ENCODE results near the gene SLCO3A1.

Gene SLCO3A1

DNA sequence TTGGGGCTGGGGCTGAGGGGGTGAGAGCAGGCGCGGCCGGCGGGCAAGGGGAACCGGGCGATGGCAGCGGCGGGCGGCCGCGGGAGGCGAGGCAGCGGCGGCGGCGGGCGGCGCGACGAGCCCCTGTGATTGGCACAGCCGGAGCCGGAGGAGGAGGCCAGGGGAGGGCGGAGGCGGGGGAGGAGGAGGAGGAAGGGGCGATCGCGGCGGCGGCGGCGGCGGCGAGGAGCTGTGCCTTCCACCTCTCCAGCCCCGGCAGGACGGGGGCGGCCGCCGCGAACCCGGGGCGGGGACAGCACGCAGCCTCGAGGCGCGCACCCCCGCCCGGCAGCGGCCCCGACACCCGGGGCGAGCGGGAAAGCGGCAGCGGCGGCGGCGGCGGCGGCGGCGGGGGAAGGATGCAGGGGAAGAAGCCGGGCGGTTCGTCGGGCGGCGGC is at the start of gene SLCO3A1:
SLCO3A1 (plus strand) TSS at position 198 of the 437 bp plus-strand sequence.
- Histone ChIP-seq H3K4me3 (ENCODE audit: low read depth, low read length) (no peak within 1 kb of the TSS; the same call in 1 of the 2 replicates), H3K27me3 (ENCODE audit: insufficient read depth, low read depth, severe bottlenecking) (peaks cover 71% of the 10 kb centered on the region), H3K9me3 (ENCODE audit: severe bottlenecking) (no peaks in the 10 kb centered on the region), H3K27ac (no peak within 1 kb of the TSS), H3K36me3 (no peaks in the 10 kb centered on the region)
- TF ChIP-seq, protein P1, sequence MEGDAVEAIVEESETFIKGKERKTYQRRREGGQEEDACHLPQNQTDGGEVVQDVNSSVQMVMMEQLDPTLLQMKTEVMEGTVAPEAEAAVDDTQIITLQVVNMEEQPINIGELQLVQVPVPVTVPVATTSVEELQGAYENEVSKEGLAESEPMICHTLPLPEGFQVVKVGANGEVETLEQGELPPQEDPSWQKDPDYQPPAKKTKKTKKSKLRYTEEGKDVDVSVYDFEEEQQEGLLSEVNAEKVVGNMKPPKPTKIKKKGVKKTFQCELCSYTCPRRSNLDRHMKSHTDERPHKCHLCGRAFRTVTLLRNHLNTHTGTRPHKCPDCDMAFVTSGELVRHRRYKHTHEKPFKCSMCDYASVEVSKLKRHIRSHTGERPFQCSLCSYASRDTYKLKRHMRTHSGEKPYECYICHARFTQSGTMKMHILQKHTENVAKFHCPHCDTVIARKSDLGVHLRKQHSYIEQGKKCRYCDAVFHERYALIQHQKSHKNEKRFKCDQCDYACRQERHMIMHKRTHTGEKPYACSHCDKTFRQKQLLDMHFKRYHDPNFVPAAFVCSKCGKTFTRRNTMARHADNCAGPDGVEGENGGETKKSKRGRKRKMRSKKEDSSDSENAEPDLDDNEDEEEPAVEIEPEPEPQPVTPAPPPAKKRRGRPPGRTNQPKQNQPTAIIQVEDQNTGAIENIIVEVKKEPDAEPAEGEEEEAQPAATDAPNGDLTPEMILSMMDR (IDR thresholded peaks at IDR 0.05; ENCODE audit: low read depth, low read length): no peak
- peak; percentile 39 for DNase-seq

DNA sequence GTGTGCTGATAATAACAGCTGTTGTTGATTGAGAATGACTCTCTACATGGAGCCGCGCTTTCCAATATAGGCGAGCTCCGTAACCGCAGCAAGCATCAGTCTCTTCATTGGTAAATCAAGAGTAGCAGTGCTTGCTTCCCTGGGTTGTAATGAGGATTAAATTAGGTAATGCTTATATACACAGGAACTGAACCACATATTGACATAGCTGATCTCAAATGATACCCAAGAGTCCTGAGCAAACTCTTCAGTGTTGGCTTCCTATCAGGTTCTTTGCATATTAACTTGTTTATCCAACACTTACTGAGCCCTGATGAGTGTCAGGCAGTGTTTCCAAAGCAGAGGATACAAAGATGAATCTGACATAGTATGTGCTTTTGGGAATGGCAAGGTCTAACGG is 46.4 kb upstream of the SLCO3A1 start:
- no peaks in the 10 kb centered on the region for H3K9me3 ChIP-seq (ENCODE audit: severe bottlenecking)
- no peak for DNase-seq
- no peak overlapping the region for H3K27ac ChIP-seq

DNA sequence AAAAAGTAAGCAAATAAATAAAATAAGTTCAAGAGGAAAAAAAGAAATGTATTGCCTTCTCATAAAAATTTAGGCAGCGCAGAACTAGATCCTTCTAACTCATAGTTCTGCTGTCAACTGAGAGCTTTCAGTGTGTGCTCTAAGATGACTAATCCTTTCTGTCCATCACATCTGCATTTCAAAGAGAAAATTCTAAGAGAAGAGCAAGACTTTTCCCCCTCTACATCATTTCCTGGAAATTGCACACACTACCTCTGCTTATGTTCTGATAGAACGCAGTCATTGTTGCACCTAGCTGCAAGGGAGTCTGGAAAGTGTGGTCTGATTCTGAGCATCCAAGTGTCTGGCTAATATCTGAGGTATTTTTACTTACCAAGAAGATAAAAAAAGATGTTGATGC is 39.6 kb upstream of the SLCO3A1 start:
- peaks cover 47% of the 10 kb centered on the region for H3K27me3 ChIP-seq (ENCODE audit: insufficient read depth, low read depth, severe bottlenecking)
- no peaks in the 10 kb centered on the region for H3K36me3 ChIP-seq
- H3K9me3 ChIP-seq (ENCODE audit: severe bottlenecking): no peaks in the 10 kb centered on the region
- no peak overlapping the region for H3K4me3 ChIP-seq (ENCODE audit: low read depth, low read length)
- TF ChIP-seq, protein P1 (IDR thresholded peaks at IDR 0.05; ENCODE audit: low read depth, low read length): no peak
- H3K27ac ChIP-seq: no peak overlapping the region
- no peak for DNase-seq

More for the DNA sequence above, 46.4 kb upstream of the SLCO3A1 start:
- no peaks in the 10 kb centered on the region for H3K36me3 ChIP-seq
- TF ChIP-seq, protein P1 (IDR thresholded peaks at IDR 0.05; ENCODE audit: low read depth, low read length): no peak
- H3K27me3 ChIP-seq (ENCODE audit: insufficient read depth, low read depth, severe bottlenecking): peaks cover 53% of the 10 kb centered on the region
- no peak overlapping the region for H3K4me3 ChIP-seq (ENCODE audit: low read depth, low read length)

GRCh38 chr15:91816942-91817341 is 36.6 kb upstream of the SLCO3A1 start:
- TF ChIP-seq, protein P1 (IDR thresholded peaks at IDR 0.05; ENCODE audit: low read depth, low read length): no peak
- no peak for DNase-seq
- H3K27ac ChIP-seq: no peak overlapping the region
- no peak overlapping the region for H3K4me3 ChIP-seq (ENCODE audit: low read depth, low read length)
- no peaks in the 10 kb centered on the region for H3K36me3 ChIP-seq
- no peaks in the 10 kb centered on the region for H3K9me3 ChIP-seq (ENCODE audit: severe bottlenecking)
- H3K27me3 ChIP-seq (ENCODE audit: insufficient read depth, low read depth, severe bottlenecking): peaks cover 52% of the 10 kb centered on the region

DNA sequence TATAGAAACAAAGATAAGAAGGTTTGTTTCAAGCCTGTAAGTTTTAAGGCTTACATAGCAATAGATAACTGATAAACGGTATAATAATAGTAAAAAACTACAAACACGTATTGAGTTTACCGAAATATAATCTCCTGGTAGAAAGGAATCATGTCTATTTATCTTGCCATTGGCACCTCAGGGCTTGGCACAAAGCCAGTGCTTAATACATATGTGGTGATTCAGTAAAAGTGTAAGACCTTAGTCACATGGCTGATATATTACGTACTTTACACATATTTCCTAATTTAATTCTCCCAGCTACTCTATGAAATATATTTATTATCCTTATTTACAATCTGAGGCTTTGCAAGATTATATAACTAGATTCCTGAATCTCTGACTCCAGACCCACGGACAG is 32.0 kb upstream of the SLCO3A1 start:
- DNase-seq: no peak
- Histone ChIP-seq H3K36me3 (no peaks in the 10 kb centered on the region), H3K27ac (no peak overlapping the region), H3K9me3 (ENCODE audit: severe bottlenecking) (no peaks in the 10 kb centered on the region), H3K27me3 (ENCODE audit: insufficient read depth, low read depth, severe bottlenecking) (peaks cover 56% of the 10 kb centered on the region), H3K4me3 (ENCODE audit: low read depth, low read length) (no peak overlapping the region)
- TF ChIP-seq, protein P1 (IDR thresholded peaks at IDR 0.05; ENCODE audit: low read depth, low read length): no peak

DNA sequence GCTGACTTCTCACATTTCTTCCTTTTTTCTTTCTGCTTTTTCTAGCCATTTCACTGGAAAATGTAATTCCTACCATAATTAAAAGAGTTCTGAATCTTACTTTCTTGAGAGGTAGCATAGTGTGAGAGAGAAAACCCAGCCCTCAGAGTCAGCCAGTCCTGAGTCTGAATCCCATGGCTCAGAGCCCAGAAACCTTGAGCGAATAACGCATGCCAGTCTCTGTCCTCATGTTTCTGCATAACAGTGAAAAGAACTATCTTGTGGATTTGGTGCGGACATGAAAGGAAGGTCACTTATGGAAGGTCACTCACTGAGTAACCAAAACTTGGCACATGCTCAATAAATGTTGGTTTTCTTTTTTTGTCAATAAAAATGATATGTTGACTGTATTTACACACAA is 29.3 kb upstream of the SLCO3A1 start:
- Histone ChIP-seq H3K4me3 (ENCODE audit: low read depth, low read length) (no peak overlapping the region), H3K27ac (no peak overlapping the region), H3K27me3 (ENCODE audit: insufficient read depth, low read depth, severe bottlenecking) (peaks cover 55% of the 10 kb centered on the region), H3K9me3 (ENCODE audit: severe bottlenecking) (no peaks in the 10 kb centered on the region), H3K36me3 (no peaks in the 10 kb centered on the region)
- TF ChIP-seq, protein P1 (IDR thresholded peaks at IDR 0.05; ENCODE audit: low read depth, low read length): no peak
- DNase-seq: no peak

Data from WERI-Rb-1 (cell line).